ENCODE data around the gene WDR4.

- no peak for TF ChIP-seq CTCF (IDR thresholded peaks at IDR 0.05)
- TF ChIP-seq POLR2A (IDR thresholded peaks at IDR 0.05) = no peak
Measured at GRCh38 chr21:42807938-42808613, 71.3 kb downstream of the WDR4 start.
